HepG2 (cell line): ENCODE data around the gene MME. TPM values are rescaled to one million over a fixed set of nuclear protein-coding genes. Genes with fewer than 3 reads are reported as not detected.

Experiments
- ATAC-seq: fragments of 200-7000 bp; cut with Tn5 transposase; 3 replicates; pipeline ENCODE4 v1.9.1; 2020; ENCODE audit warnings: mild to moderate bottlenecking, moderate library complexity
- BruUV-seq: library from RNA; stranded (reverse); fragments of 400-500 nt; replicated peaks from 2 replicates; lab custom pipeline; 2021; lab: Mats Ljungman, UMichigan
- CTCF ChIA-PET: fragments of 300-600 bp; formaldehyde crosslinking; extraction: SDS; loops from one replicate; lab custom pipeline; 2021; ENCODE audit warnings: low total read pairs, inconsistent platforms, low intra/inter-chr PET ratio; lab: Yijun Ruan, JAX
- POLR2A ChIA-PET: fragments of 350-600 bp; sonication (Branson Sonifier 250); formaldehyde crosslinking; loops from one replicate; lab custom pipeline; 2020; ENCODE audit warnings: antibody characterized with exemption, inconsistent platforms; lab: Yijun Ruan, JAX
- DNase-seq: peaks from one replicate; pipeline ENCODE4 v3.0.0-alpha.2; 2015; ENCODE audit warnings: low spot score
- FAIRE-seq: peaks from 3 replicates; lab custom pipeline; 2011; peaks lifted over from hg19 to GRCh38; lab: Jason Lieb, UNC
- H2AFZ ChIP-seq: one replicate; pipeline ENCODE4 v1.6.1; 2011; ENCODE audit warnings: low read length, inconsistent platforms
- H3K27ac ChIP-seq: fragments of 300-600 bp; 3 replicates; pipeline ENCODE4 v1.8.0; 2011; ENCODE audit warnings: mixed run types, mild to moderate bottlenecking, mixed read lengths, low read length, inconsistent platforms; ENCODE audit not compliant: insufficient read depth; ENCODE audit errors: extremely low read length
- H3K27me3 ChIP-seq, 2 experiments: fragments of 200-600 bp in 1 of 2; 2 replicates in 1 of 2; 3 replicates in 1 of 2; pipeline versions ENCODE4 v1.6.0 to v1.8.0; 2011; ENCODE audit warnings: low read length in 2 of 2, mild to moderate bottlenecking in 2 of 2, moderate library complexity in 2 of 2, inconsistent platforms in 1 of 2; ENCODE audit not compliant: insufficient read depth in 2 of 2, control insufficient read depth in 1 of 2
- H3K36me3 ChIP-seq, 2 experiments: fragments of 200-600 bp in 1 of 2; replicated peaks in 1 of 2; 2 replicates in 1 of 2; 3 replicates in 1 of 2; pipeline versions ENCODE4 v1.5.1 to v1.8.0; 2011; ENCODE audit warnings: low read length in 2 of 2, inconsistent platforms in 1 of 2; ENCODE audit not compliant: insufficient read depth in 2 of 2, control insufficient read depth in 1 of 2
- H3K4me1 ChIP-seq: 2 replicates; pipeline ENCODE4 v1.5.1; 2012; ENCODE audit warnings: low read length, inconsistent platforms; ENCODE audit not compliant: insufficient read depth
- H3K4me2 ChIP-seq: 2 replicates; pipeline ENCODE4 v1.6.0; 2011; ENCODE audit warnings: low read depth, low read length, inconsistent platforms
- H3K4me3 ChIP-seq, 3 experiments: fragments of 200-600 bp in 1 of 3; sonication (generic), shearing (Covaris generic) in 1 of 3; replicated peaks in 1 of 3; 2 replicates each; pipeline ENCODE4 v1.5.1; 2011 to 2016; ENCODE audit warnings: low read length in 3 of 3, inconsistent platforms in 2 of 3, low read depth in 2 of 3, mild to moderate bottlenecking in 2 of 3, control low read depth in 1 of 3, mixed read lengths in 1 of 3; ENCODE audit not compliant: insufficient read depth in 1 of 3
- H3K79me2 ChIP-seq: one replicate; pipeline ENCODE4 v1.6.1; 2011; ENCODE audit warnings: low read length, inconsistent platforms; ENCODE audit not compliant: insufficient read depth
- H3K9ac ChIP-seq: 2 replicates; pipeline ENCODE4 v1.6.0; 2011; ENCODE audit warnings: mild to moderate bottlenecking, low read depth, low read length, inconsistent platforms; ENCODE audit not compliant: insufficient read depth
- H3K9me3 ChIP-seq: 2 replicates; pipeline ENCODE4 v1.5.1; 2012; ENCODE audit warnings: mild to moderate bottlenecking, low read length
- H4K20me1 ChIP-seq: 2 replicates; pipeline ENCODE4 v1.6.0; 2011; ENCODE audit warnings: inconsistent platforms, mild to moderate bottlenecking, low read length, moderate library complexity; ENCODE audit not compliant: insufficient read depth
- CEBPG ChIP-seq: IDR thresholded peaks from 2 replicates; pipeline ENCODE4 v1.6.1; 2016
- HMGXB4 ChIP-seq, 2 experiments: sonication (generic) in 1 of 2; formaldehyde crosslinking in 1 of 2; IDR thresholded peaks; 2 replicates each; pipeline versions ENCODE4 v1.4.0 to v1.6.1; 2018 to 2020; ENCODE audit warnings: missing genetic modification reagents in 2 of 2, borderline replicate concordance in 1 of 2, low read depth in 1 of 2, mild to moderate bottlenecking in 1 of 2, missing biosample characterization in 1 of 2
- JUN ChIP-seq: sonication (generic); formaldehyde crosslinking; IDR thresholded peaks from 2 replicates; pipeline ENCODE4 v1.4.0; 2020; ENCODE audit warnings: mild to moderate bottlenecking, missing genetic modification reagents
- KDM1A ChIP-seq: IDR thresholded peaks from 2 replicates; pipeline ENCODE4 v1.6.1; 2016; ENCODE audit warnings: missing compliant biosample characterization
- MAZ ChIP-seq, 2 experiments: sonication (generic) in 1 of 2; formaldehyde crosslinking in 1 of 2; IDR thresholded peaks; 2 replicates each; pipeline versions ENCODE4 v1.5.0 to v1.6.1; 2012 to 2020; ENCODE audit warnings: low read depth in 2 of 2, mild to moderate bottlenecking in 2 of 2, borderline replicate concordance in 1 of 2, improper control_type of control experiment in 1 of 2, low read length in 1 of 2, missing genetic modification reagents in 1 of 2, moderate library complexity in 1 of 2
- SP1 ChIP-seq, 2 experiments: fragments of 450-650 bp in 1 of 2; sonication (generic) in 1 of 2; formaldehyde crosslinking in 1 of 2; IDR thresholded peaks; 2 replicates each; pipeline versions ENCODE4 v1.4.0 to v1.6.1; 2016 to 2020; ENCODE audit warnings: missing genetic modification reagents in 1 of 2
- TAF15 ChIP-seq: fragments of 200-400 bp; formaldehyde crosslinking; IDR thresholded peaks from one replicate; pipeline ENCODE4 v1.6.1; 2018; ENCODE audit warnings: mild to moderate bottlenecking, low read depth, low read length; ENCODE audit not compliant: poor library complexity, severe bottlenecking
- U2AF2 ChIP-seq: fragments of 200-400 bp; formaldehyde crosslinking; IDR thresholded peaks from 2 replicates; pipeline ENCODE4 v1.6.1; 2017; ENCODE audit warnings: low read depth, mild to moderate bottlenecking, low read length
- ZNF337 ChIP-seq: sonication (generic); formaldehyde crosslinking; IDR thresholded peaks from 2 replicates; pipeline ENCODE4 v1.5.1; 2020; ENCODE audit warnings: missing genetic modification reagents, low read depth, mild to moderate bottlenecking, borderline replicate concordance
- ZNF350 ChIP-seq: sonication (generic); formaldehyde crosslinking; IDR thresholded peaks from 2 replicates; pipeline ENCODE4 v1.4.0; 2020; ENCODE audit warnings: mild to moderate bottlenecking, low read depth, missing genetic modification reagents, borderline replicate concordance
- ZNF547 ChIP-seq: sonication (generic); formaldehyde crosslinking; IDR thresholded peaks from 2 replicates; pipeline ENCODE4 v1.5.1; 2020; ENCODE audit warnings: mild to moderate bottlenecking, missing genetic modification reagents
- ZNF678 ChIP-seq: sonication (generic); formaldehyde crosslinking; IDR thresholded peaks from 2 replicates; pipeline ENCODE4 v1.4.0; 2020; ENCODE audit warnings: mild to moderate bottlenecking, missing genetic modification reagents
- ZSCAN21 ChIP-seq: sonication (generic); formaldehyde crosslinking; IDR thresholded peaks from 2 replicates; pipeline ENCODE4 v1.8.0; 2022; ENCODE audit warnings: mild to moderate bottlenecking, missing genetic modification reagents, moderate library complexity, borderline replicate concordance
- WGBS: methylation state at CpG from one replicate; pipeline ENCODE4 v1.1.6; 2017; ENCODE audit warnings: low lambda C conversion rate; 5-methylcytosine and 5-hydroxymethylcytosine counted together
- in situ Hi-C: cut with HindIII; loops from 2 replicates; pipeline ENCODE4 v1.10.0; 2017; ENCODE audit warnings: low pct_unique_long_range_greater_than_20kb; ENCODE audit not compliant: extremely low pct_ligation_motif_present
- intact Hi-C: fragments of 100-400 bp; cut with micrococcal nuclease; formaldehyde crosslinking; loops from one replicate; pipeline ENCODE4 v1.10.0; 2022; ENCODE audit not compliant: unreplicated experiment
- polyA plus RNA-seq, 8 experiments: library from polyadenylated mRNA; depleted of rRNA in 3 of 8; stranded (reverse) in 7 of 8; unstranded in 1 of 8; fragments of >200 nt; fragmentation: Illumina TruSeq in 4 of 8; extraction: Trizol in 4 of 8; gene quantifications; 2 replicates each; pipeline versions ENCODE4 v1.2.1 to v1.2.3, GENCODE V29; 2011 to 2016; ENCODE audit warnings: low read depth in 4 of 8, missing spikeins in 1 of 8, mixed read lengths in 1 of 8; ENCODE audit not compliant: insufficient read depth in 1 of 8
- total RNA-seq, 5 experiments: library from RNA; depleted of rRNA; stranded (reverse); fragments of >200 nt; fragmentation: Illumina TruSeq; extraction: Trizol; gene quantifications; 2 replicates each; pipeline ENCODE4 v1.2.3, GENCODE V29; 2016; ENCODE audit warnings: low read depth in 1 of 5
- TF ChIP-seq, protein P1 (sequence below): sonication (generic); formaldehyde crosslinking; IDR thresholded peaks from 2 replicates; pipeline ENCODE4 v1.8.0; 2022; ENCODE audit warnings: missing genetic modification reagents, mild to moderate bottlenecking, borderline replicate concordance
- TF ChIP-seq, protein P2 (sequence below): sonication (generic); formaldehyde crosslinking; IDR thresholded peaks from 2 replicates; pipeline ENCODE4 v1.5.0; 2020; ENCODE audit warnings: mild to moderate bottlenecking, missing genetic modification reagents, borderline replicate concordance

The MME gene
- total and polyA plus RNA-seq, 2 of the 13 experiments (the other 11 are each of a cell fraction or from before 2014, with no cell fraction given), result not detected

DNA sequence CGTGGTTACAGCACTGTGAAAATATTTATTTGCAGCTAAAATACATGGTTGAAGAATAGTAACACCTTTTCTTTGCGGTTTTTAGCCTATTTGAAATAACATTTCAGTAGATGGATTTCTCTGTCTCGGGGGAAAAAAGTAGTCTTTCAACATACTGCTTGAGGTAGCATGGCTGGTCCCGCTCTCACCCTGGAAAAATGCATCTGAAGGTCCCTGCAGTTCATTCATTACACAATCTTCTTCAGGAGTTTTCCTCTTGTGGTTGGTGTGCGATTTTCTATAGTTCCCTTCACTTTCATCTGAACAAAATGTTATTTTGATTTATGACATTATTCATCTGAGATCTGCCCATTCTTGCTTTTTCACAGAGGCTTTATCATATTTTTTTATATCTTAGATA, 137.5 kb downstream of the MME start:
- Histone ChIP-seq H3K9ac (no peak overlapping the region), H2AFZ (no peak overlapping the region), H3K27ac (no peak overlapping the region), H4K20me1 (no peaks in the 10 kb centered on the region), H3K4me3 (no peak overlapping the region), H3K4me1 (no peaks in the 10 kb centered on the region), H3K9me3 (no peaks in the 10 kb centered on the region), H3K27me3 (no peaks in the 10 kb centered on the region), H3K79me2 (no peaks in the 10 kb centered on the region), H3K4me2 (no peak overlapping the region), H3K36me3 (no peaks in the 10 kb centered on the region)
- in situ Hi-C loops, result no loop called here
- no peak for DNase-seq
- ATAC-seq, result no peak
- intact Hi-C loops, result no loop called here
- ChIA-PET CTCF (no interaction called here), POLR2A (no interaction called here)
- 16% methylated on average over 5 of the region's 5 CpGs for WGBS
- BruUV-seq, result no TSS peak
- FAIRE-seq, result no peak
- TF ChIP-seq ZNF678, result no peak
- no peak for TF ChIP-seq JUN
- TF ChIP-seq HMGXB4 (CRISPR knock-in tag; IDR thresholded peaks at IDR 0.05; ENCODE audit: borderline replicate concordance in 1 of 2, low read depth in 1 of 2), result no peak
- no peak for TF ChIP-seq ZNF547
- TF ChIP-seq CEBPG (CRISPR knock-in tag), result no peak
- no peak for TF ChIP-seq ZNF337 (CRISPR knock-in tag)
- no peak for TF ChIP-seq SP1 (IDR thresholded peaks at IDR 0.05)
- TF ChIP-seq SP1 (CRISPR knock-in tag; IDR thresholded peaks at IDR 0.05), result no peak
- TF ChIP-seq, protein P1, sequence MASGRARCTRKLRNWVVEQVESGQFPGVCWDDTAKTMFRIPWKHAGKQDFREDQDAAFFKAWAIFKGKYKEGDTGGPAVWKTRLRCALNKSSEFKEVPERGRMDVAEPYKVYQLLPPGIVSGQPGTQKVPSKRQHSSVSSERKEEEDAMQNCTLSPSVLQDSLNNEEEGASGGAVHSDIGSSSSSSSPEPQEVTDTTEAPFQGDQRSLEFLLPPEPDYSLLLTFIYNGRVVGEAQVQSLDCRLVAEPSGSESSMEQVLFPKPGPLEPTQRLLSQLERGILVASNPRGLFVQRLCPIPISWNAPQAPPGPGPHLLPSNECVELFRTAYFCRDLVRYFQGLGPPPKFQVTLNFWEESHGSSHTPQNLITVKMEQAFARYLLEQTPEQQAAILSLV, result no peak
- TF ChIP-seq KDM1A (CRISPR knock-in tag), result no peak
- TF ChIP-seq MAZ (IDR thresholded peaks at IDR 0.05; ENCODE audit: borderline replicate concordance, low read depth, low read length), result no peak
- no peak for TF ChIP-seq MAZ (CRISPR knock-in tag; IDR thresholded peaks at IDR 0.05; ENCODE audit: low read depth)
- no peak for TF ChIP-seq TAF15
- TF ChIP-seq, protein P2, sequence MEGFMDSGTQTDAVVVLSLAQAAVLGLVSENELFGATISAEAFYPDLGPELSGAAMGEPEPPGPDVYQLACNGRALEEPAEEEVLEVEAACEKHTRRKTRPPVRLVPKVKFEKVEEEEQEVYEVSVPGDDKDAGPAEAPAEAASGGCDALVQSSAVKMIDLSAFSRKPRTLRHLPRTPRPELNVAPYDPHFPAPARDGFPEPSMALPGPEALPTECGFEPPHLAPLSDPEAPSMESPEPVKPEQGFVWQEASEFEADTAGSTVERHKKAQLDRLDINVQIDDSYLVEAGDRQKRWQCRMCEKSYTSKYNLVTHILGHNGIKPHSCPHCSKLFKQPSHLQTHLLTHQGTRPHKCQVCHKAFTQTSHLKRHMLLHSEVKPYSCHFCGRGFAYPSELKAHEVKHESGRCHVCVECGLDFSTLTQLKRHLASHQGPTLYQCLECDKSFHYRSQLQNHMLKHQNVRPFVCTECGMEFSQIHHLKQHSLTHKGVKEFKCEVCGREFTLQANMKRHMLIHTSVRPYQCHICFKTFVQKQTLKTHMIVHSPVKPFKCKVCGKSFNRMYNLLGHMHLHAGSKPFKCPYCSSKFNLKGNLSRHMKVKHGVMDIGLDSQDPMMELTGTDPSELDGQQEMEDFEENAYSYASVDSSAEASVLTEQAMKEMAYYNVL, result no peak
- no peak for TF ChIP-seq ZSCAN21
- no peak for TF ChIP-seq ZNF350 (CRISPR knock-in tag)
- no peak for TF ChIP-seq U2AF2
